HG03469 (cell line): ENCODE results near the gene GSDMA.

Experiments used
- ATAC-seq: cut with Tn5 transposase; IDR thresholded peaks from one replicate; pipeline ENCODE4 v1.9.1; 2021; ENCODE audit warnings: mild to moderate bottlenecking, moderate library complexity, moderate number of reproducible peaks; ENCODE audit not compliant: unreplicated experiment

The GSDMA gene

DNA sequence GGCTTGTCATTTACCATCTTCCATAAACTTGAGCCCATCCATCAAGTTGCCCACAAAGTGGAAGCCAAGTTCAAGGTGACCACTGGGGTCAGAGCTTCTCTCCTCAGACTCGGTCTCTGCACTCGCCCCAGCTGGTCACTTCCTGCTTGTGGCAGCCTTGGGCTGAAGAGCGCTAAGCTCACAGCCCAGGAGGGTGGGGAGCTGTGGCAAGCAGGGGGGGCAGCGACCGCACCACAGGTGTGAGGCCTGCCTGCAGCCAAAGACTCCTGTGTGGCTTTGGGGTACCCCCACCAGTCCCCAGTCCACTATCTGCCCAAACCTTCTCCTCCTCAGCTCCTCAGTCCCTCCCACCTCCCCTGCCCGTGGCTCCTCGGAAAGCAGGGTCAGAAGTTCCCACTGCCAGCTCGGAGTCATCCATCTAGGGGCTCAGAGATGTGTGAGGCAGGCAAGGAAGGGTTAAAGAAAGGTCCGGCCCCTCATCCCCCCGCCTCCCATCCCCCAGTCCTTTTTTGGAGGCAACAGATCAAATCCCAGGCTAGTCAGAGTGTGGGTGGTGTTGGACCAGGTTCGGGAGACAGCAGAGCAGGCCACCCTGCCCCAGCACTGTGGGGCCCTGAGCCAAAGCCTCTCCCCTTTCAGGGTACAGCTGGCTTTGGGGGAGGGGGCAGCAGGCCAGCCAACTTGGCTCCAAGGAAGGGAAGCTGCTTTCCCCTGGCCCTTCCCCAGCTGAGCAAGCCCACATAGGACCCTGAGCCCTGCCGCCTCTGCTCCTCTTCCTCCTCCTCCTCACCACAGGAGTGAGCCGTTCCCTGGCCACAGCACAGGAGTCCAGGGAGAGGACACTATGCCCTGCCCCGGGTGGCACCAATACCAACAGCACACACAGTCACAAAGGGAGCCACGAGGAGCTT lies 55.7 kb downstream of the GSDMA start:
- no peak for ATAC-seq

GRCh38 chr17:40019140-40019991 lies 56.6 kb downstream of the GSDMA start:
- no peak for ATAC-seq

DNA sequence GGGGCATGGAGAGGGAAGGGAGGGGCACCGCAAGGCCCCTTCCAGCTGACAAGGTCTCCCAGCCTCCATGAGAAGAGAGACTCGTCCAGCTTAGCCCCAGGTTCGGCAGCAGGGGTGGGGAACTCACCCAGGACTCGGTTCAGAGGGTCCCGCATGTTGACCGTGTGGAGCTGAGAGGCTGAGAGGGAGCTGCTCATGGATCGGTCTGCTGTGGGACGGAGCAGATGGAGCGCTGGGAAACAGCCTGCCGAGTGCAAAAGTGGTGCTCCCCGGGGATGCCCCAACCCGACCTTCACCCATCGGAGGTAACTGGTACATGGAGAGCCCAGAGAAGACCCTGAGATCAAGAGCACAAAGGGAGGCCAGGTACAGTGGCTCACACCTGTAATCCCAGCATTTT lies 57.3 kb downstream of the GSDMA start:
- no peak for ATAC-seq

GRCh38 chr17:40021451-40021971 lies 58.7 kb downstream of the GSDMA start:
- ATAC-seq, result no peak

DNA sequence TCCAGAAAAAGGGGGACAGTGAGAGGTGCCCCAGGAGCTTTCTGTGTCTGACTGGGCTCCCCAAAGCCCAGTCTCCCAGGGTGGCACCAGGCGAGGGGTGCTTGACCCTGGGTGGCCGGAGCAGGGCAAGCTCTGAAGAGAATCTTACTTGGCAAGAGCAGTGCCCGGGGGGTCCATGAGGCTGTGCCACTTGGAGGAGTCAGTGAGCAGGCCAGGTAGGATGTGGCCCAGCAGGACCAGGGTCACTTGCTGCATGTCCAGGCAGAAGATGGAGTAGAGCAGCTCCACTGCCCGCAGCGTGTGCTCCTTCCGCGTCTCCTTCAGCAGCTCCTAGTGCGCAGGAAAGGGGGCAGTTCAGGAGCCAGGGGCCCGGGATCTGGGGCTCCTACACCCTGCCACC lies 59.7 kb downstream of the GSDMA start:
- ATAC-seq, result no peak

DNA sequence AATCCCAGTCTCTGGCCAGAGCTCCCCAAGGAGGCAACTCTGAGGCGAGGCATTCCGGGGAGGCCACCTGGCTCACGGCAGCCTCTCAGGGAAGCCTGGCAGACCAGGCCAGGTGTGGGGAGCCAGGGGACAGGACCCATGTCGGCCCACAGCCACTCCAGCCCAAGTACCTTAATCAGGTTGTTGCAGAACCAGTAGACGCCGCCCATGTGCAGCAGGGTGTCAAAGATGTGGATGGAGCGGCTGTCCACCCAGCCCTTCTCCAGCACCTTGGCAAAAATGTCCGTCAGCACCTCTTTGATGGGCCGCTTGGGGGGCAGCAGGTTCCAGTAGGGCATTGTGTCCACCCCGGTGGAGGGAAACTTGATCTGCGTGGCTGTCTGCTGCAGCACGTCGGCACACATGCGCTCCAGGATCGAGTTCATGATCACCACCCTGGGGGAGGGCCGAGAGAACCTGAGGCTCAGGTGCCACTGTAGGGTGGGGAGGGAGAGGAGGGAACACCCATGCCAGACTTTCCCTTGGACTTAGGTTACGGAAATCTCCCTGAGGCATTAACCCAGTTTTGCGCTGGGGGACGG lies 60.2 kb downstream of the GSDMA start:
- ATAC-seq, result no peak

- ATAC-seq, result no peak
Observed at GRCh38 chr17:40023590-40024292, 60.9 kb downstream of the GSDMA start.

DNA sequence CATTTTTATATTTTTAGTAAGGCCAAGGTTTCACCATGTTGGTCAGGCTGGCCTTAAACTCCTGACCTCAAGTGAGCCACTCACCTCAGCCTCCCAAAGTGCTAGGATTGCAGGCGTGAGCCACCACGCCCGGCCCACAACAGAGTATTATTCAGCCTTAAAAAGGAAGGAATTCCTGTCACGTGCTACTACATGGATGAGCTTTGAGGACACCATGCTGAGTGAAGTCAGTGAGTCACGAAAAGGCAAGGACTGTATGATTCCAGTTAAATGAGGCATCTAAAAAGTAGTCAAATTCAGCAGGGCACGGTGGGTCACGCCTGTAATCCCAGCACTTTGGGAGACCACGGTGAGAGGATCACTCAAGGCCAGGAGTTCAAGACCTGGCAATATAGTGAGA lies 62.1 kb downstream of the GSDMA start:
- no peak for ATAC-seq

- no peak for ATAC-seq
Observed at GRCh38 chr17:40025559-40025958, 62.8 kb downstream of the GSDMA start.

DNA sequence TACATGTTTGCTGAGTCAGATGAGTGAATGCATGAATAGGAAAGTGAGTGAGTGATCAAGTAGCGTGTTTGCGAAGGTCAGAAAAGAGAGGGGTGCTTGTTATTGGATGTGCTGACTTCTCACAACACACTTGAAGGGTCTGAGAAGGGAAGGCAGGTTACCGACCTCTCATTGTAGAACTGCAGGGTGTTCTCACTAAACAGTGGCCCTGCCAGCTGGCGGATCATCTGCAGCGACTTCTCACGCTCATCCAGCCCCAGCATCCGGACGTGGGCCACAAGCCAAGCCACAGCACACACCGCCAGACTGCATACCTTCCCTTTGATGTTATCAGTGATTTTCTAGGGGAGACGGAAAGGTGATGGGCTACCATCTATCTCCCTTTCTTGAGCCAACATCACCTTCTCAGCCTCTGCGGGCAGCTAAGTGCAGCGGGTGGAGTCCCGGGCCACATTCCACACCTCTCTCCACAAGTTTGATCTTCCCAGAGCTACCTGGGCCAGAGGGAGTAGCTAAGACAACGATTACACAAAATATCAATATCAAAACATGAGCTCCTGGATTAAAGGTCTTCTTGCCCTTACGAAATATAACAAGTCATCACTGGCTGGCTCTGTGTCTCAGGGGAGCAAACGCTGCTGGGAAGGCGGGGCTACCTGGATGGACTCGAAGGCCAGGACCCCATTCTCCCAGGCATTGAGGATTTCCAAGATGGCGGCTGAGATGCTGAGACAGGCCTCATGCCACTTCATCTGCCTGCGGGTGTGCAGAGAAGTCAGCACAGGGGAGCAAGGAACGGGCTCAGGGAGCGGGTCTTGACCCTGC lies 63.4 kb downstream of the GSDMA start:
- ATAC-seq, result no peak

DNA sequence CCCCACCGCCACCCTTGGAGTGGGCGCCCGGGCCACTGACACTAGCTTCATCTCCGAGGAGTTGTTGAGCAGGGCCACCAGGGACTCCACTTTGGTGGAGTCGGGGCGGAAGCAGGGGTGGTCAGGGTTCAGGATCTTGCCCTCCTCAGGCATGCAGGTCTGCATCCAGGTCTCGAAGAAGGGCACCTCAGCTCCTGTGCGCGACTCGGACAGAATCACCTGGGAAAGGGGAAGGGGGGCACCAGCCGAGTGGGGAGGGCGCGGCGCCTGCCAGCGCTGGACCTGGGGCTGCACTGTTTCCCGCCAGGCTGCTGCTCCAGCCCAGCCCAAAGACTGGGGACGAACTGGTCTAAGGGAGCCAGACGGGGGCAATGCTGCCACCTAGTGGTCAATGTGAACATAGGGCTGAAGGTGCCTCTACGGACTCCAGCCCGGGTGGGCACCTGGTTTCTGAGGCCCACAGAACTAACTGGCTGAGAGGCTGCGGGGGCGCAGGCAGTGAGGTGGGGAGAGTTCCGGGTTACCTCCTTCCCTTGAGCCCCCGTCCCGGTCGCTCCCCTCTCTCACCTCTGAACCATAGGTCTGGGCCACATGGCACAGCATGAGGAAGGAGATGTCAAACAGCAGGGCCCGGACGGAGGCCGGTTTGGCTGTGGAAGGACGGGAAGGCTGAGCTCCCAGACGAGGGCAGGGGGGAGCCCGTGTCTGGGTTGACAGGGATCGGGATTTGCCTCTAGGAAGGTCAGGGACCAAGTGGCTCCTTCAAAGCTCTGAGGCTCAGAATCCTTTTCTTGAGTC lies 64.2 kb downstream of the GSDMA start:
- no peak for ATAC-seq
